Neuron (in vitro differentiated cells): ENCODE results near the gene PCDHGB3.
"Not testable (repeated sequence)": the region's sequence is repeated elsewhere in the genome, so short reads cannot be mapped to it uniquely, and the experiment has no call there.

Source experiments
- H2AFZ ChIP-seq: one replicate; pipeline ENCODE4 v1.6.1; 2013; ENCODE audit warnings: low read depth, mild to moderate bottlenecking, inconsistent platforms, low read length, moderate library complexity
- H3K27me3 ChIP-seq: one replicate; pipeline ENCODE4 v1.6.1; 2013; ENCODE audit warnings: low read length; ENCODE audit not compliant: insufficient read depth
- H3K36me3 ChIP-seq: one replicate; pipeline ENCODE4 v1.6.1; 2013; ENCODE audit warnings: low read length; ENCODE audit not compliant: insufficient read depth
- H3K4me1 ChIP-seq: one replicate; pipeline ENCODE4 v1.6.1; 2013; ENCODE audit warnings: low read length; ENCODE audit not compliant: insufficient read depth
- H3K4me3 ChIP-seq: 2 replicates; pipeline ENCODE4 v1.5.1; 2013; ENCODE audit warnings: mild to moderate bottlenecking, low read length, moderate library complexity
- H3K9me3 ChIP-seq: one replicate; pipeline ENCODE4 v1.6.1; 2013; ENCODE audit warnings: low read length

Gene PCDHGB3

GRCh38 chr5:141366016-141366896 lies 3.8 kb upstream of the PCDHGB3 start:
- H3K36me3 ChIP-seq, result no peaks in the 10 kb centered on the region
- no peak overlapping the region for H2AFZ ChIP-seq
- no peaks in the 10 kb centered on the region for H3K4me1 ChIP-seq
- peaks cover 33% of the 10 kb centered on the region for H3K9me3 ChIP-seq
- no peak overlapping the region for H3K4me3 ChIP-seq
- H3K27me3 ChIP-seq, result no peaks in the 10 kb centered on the region

- Histone ChIP-seq H2AFZ (no peak overlapping the region), H3K4me1 (no peaks in the 10 kb centered on the region), H3K9me3 (peaks cover 31% of the 10 kb centered on the region), H3K27me3 (no peaks in the 10 kb centered on the region), H3K4me3 (no peak overlapping the region), H3K36me3 (no peaks in the 10 kb centered on the region)
Measured at GRCh38 chr5:141371572-141372475, 1.8 kb downstream of the PCDHGB3 start.

- Histone ChIP-seq H3K36me3 (no peaks in the 10 kb centered on the region), H3K4me3 (no peak within 1 kb of the TSS), H3K4me1 (no peaks in the 10 kb centered on the region), H2AFZ (no peak within 1 kb of the TSS), H3K9me3 (peaks cover 31% of the 10 kb centered on the region), H3K27me3 (no peaks in the 10 kb centered on the region)
Measured at GRCh38 chr5:141373673-141374317, 3.8 kb downstream of the PCDHGB3 start, which contains the start of gene PCDHGA6. Gene PCDHGA6, plus strand, starts transcription at chr5:141373891. Its CDS starts 193 bp downstream, at chr5:141374084.

GRCh38 chr5:141374627-141375026 lies 4.6 kb downstream of the PCDHGB3 start:
- H3K27me3 ChIP-seq, result no peaks in the 10 kb centered on the region
- no peaks in the 10 kb centered on the region for H3K4me1 ChIP-seq
- no peak overlapping the region for H2AFZ ChIP-seq
- H3K36me3 ChIP-seq, result no peaks in the 10 kb centered on the region
- H3K4me3 ChIP-seq, result no peak overlapping the region
- H3K9me3 ChIP-seq, result peaks cover 31% of the 10 kb centered on the region

- not testable (repeated sequence) for H3K36me3 ChIP-seq, H3K4me1 ChIP-seq, H3K27me3 ChIP-seq, H3K4me3 ChIP-seq, H2AFZ ChIP-seq
- peaks cover 31% of the 10 kb centered on the region for H3K9me3 ChIP-seq
Measured at GRCh38 chr5:141375444-141376155, 5.6 kb downstream of the PCDHGB3 start.

DNA sequence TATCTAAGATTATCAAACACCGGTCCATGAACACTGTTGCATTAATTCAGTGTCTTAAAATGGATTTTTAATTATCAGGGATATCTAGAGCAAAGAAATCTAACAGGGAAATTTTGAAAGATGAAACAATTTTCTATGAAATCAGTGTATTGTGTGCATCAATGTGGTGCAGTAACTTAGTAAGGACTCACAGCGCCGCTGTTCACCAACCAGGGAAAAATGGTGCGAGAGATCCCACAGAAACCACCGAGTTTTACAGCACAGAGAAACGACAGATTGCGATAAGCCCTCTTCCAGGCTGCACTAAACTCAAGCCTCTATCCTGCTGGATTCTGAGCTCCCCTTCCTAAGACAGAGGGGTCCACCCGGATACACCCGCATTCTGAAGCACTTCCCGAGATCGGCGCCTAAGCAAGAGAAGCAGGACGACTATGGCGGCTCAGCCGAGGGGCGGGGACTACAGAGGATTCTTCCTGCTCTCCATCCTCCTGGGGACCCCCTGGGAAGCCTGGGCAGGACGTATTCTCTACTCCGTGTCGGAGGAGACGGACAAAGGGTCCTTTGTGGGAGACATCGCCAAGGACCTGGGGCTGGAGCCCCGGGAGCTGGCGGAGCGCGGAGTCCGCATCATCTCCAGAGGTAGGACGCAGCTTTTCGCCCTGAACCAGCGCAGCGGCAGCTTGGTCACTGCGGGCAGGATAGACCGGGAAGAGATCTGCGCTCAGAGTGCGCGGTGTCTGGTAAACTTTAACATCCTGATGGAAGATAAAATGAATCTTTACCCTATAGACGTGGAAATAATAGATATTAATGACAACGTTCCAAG lies 12.6 kb downstream of the PCDHGB3 start, which contains the start of gene PCDHGA7:
PCDHGA7 (plus strand) TSS at position 274 of the 826 bp plus-strand sequence; CDS start at position 432, 158 bp downstream.
- H3K4me1 ChIP-seq, result no peaks in the 10 kb centered on the region
- H2AFZ ChIP-seq, result no peak within 1 kb of the TSS
- H3K9me3 ChIP-seq, result peaks cover 16% of the 10 kb centered on the region
- no peak within 1 kb of the TSS for H3K4me3 ChIP-seq
- H3K36me3 ChIP-seq, result no peaks in the 10 kb centered on the region
- no peaks in the 10 kb centered on the region for H3K27me3 ChIP-seq

GRCh38 chr5:141383345-141383744 lies 13.3 kb downstream of the PCDHGB3 start:
- Histone ChIP-seq H3K4me3 (no peak overlapping the region), H3K36me3 (no peaks in the 10 kb centered on the region), H3K9me3 (peaks cover 17% of the 10 kb centered on the region), H2AFZ (no peak overlapping the region), H3K27me3 (no peaks in the 10 kb centered on the region), H3K4me1 (no peaks in the 10 kb centered on the region)

- Histone ChIP-seq H3K27me3 (no peaks in the 10 kb centered on the region), H3K4me3 (no peak overlapping the region), H3K36me3 (no peaks in the 10 kb centered on the region), H3K4me1 (no peaks in the 10 kb centered on the region), H3K9me3 (peaks cover 28% of the 10 kb centered on the region), H2AFZ (no peak overlapping the region)
Measured at GRCh38 chr5:141384471-141385267, 14.6 kb downstream of the PCDHGB3 start.

GRCh38 chr5:141387557-141388311 lies 17.7 kb downstream of the PCDHGB3 start, which contains the start of gene PCDHGB4:
Gene PCDHGB4, plus strand, starts transcription at chr5:141387698. Its CDS starts 187 bp downstream, at chr5:141387885.
- not testable (repeated sequence) for H2AFZ ChIP-seq
- peak within 1 kb of the TSS; percentile 48 for H3K4me3 ChIP-seq
- peaks cover 37% of the 10 kb centered on the region for H3K9me3 ChIP-seq

DNA sequence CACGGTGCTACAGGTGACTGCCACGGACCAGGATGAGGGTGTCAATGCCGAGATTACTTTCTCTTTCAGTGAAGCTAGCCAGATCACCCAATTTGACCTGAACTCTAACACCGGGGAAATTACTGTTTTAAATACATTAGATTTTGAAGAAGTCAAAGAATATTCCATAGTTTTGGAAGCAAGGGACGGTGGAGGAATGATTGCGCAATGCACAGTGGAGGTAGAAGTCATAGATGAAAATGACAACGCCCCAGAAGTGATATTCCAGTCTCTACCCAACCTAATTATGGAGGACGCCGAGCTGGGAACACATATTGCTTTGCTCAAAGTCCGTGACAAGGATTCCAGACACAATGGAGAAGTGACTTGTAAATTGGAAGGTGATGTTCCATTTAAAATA lies 18.6 kb downstream of the PCDHGB3 start:
- Histone ChIP-seq H3K9me3 (peaks cover 39% of the 10 kb centered on the region), H3K4me3 (no peak overlapping the region), H3K4me1 (no peaks in the 10 kb centered on the region), H3K36me3 (peaks cover 9% of the 10 kb centered on the region), H2AFZ (no peak overlapping the region), H3K27me3 (no peaks in the 10 kb centered on the region)

More at GRCh38 chr5:141387557-141388311, 17.7 kb downstream of the PCDHGB3 start, which contains the start of gene PCDHGB4:
- not testable (repeated sequence) for H3K27me3 ChIP-seq, H3K4me1 ChIP-seq, H3K36me3 ChIP-seq
